GM18870 (cell line): ENCODE data around the gene TECTA.

Experiments used
- ATAC-seq: cut with Tn5 transposase; IDR thresholded peaks from one replicate; pipeline ENCODE4 v1.9.1; 2021; ENCODE audit warnings: moderate library complexity; ENCODE audit not compliant: unreplicated experiment

TECTA gene

DNA sequence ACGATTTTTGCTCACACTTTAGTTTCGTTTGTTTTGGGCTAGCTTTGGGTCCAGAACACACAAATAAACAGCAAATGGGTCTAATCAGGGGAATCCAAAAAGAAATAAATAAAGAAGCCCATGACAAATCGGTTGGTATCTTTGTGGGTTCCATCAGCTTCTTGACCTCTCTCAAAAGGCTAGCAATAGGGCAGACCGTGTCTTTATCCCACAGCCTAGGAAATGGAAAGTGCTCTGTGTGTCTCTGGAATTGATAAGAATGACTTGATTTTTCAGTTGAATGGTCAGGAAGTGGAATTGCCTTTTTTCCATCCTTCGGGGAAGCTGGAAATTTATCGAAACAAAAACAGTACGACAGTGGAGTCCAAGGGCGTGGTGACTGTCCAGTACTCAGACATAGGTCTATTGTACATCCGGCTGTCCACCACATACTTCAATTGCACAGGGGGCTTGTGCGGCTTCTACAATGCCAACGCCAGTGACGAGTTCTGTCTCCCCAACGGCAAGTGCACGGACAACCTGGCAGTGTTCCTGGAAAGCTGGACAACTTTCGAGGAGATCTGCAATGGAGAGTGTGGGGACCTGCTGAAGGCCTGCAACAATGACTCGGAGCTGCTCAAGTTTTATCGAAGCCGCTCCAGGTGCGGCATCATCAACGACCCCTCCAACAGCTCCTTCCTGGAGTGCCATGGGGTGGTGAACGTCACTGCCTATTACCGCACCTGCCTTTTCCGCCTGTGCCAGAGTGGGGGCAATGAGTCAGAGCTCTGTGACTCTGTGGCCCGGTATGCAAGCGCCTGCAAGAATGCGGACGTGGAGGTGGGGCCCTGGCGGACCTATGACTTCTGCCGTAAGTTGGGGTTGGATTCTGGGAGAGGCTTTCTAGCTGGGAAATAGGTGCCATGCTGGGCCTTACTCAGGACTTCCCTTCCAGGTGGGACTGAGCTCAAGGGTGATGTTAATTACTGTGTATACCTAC is 28.6 kb downstream of the TECTA start:
- ATAC-seq, result no peak

- no peak for ATAC-seq
Observed at GRCh38 chr11:121131656-121132055, 30.6 kb downstream of the TECTA start.

DNA sequence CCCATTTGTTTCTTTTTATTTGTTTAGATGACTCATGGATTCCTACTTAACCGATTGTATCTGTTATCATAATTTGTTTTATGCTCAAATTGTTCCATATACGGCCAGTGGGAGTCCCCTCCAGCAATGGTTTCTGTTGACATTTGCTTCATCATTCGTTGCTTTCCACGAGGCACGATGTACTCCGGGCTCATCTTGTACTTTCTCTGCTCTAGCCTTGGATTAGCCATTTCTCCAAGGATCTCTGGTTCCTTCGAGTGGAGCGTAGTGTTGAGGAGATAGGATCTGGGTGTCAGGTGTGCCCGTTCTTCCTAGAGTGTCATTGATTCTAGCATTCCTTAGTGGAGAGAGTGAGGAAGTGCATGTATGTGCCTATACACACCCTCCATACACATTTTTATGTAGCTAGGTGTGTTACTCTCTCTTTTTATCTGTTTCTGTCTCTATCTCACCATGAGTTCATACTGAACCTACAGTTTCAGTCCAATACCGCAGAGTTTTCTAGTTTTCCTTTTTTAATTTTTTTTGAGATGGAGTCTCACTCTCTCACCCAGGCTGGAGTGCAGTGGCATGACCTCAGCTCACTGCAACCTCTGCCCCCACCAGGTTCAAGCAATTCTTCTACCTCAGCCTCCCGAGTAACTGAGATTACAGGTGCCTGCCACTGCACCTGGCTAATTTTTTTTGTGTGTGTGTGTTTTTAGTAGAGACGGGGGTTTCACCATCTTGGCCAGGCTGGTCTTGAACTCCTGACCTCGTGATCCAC is 31.4 kb downstream of the TECTA start:
- ATAC-seq, result no peak

DNA sequence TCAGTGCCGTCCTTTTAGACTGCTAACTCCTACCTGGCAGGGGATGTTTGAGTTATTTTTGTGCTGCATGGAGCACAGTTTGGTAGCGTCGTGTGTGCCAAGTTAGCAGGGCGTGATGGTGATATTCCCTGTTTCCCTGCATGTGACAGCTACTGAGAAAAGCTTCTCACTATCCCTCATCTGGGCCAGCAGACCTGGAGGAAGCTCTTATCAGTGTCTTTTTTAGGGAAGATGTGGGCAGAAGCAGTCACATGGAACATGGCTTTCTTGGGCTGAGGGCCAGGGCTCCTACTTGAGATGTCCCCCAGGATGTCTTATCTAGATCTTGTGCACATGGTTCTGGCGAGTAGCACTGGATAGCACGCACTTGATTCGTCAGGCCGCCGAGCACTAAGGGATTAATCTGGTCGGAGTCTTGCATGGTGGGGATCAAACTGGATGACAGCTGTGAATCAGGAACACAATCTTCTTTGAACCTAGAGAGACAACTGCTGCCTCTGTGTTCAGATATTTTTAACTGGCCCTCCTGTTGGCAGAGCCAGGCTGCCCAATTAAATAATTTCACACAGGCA is 33.8 kb downstream of the TECTA start:
- ATAC-seq, result no peak

- no peak for ATAC-seq
Observed at GRCh38 chr11:121137005-121137404, 36.0 kb downstream of the TECTA start.

DNA sequence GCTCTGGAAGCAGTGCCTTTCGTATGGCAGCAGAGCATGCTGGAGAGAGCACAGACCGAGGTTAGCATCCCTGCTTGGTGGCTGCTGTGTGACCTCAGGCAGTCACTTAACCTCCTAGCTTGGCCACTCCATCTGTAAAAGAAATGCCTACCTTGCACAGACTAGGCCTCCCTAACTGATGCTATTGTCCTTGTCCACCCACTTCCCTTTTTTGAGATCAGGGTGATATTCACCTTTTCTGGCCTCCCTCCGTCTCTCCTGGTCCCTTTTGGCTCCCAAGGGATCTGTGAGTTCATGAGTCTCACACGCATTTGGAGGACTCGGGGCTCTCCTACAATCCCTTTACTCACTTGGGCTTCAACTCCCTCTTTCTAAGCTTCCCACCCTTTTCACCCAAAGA is 37.2 kb downstream of the TECTA start:
- ATAC-seq, result no peak

GRCh38 chr11:121140369-121140768 is 39.3 kb downstream of the TECTA start:
- ATAC-seq, result no peak

DNA sequence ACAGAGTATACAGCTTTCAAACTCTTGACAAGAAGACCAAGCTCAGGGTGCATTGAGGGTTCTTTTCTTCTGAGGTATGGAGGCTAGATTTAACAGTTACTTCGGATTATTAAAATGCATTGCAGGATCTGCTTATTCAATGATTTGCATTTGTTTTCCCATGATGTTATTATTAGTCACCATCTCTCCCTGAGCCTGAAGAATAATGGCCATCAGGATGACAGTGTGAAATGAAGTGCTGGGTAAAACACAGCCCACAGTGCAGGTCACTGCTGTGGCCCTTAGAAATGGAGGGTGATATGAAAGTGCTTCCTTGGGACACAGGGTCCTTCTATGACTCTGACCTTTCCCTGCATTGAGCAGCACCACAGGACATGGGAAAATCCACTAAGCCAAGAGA is 40.0 kb downstream of the TECTA start:
- no peak for ATAC-seq

- no peak for ATAC-seq
Observed at GRCh38 chr11:121143921-121144320, 42.9 kb downstream of the TECTA start.

DNA sequence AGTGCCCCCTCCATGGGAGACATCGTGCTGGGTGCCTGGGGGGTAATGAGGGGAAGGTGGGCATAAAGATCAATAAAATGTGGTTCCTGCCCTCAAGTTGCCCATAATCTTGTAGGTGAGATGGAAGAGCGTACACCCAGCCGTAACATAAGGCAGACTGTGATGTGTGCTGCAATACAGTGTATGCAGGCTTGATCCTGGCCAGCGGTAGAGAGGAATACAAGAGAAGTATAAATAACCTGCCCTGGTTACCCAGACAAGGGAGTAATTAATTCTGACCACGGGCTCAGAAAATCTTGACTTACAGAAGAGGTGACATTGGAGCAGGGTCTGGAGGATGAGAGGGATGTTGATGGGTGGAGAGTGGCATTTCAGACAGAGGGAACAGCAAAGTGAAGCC is 43.7 kb downstream of the TECTA start:
- no peak for ATAC-seq

- no peak for ATAC-seq
Observed at GRCh38 chr11:121145826-121146225, 44.8 kb downstream of the TECTA start.

GRCh38 chr11:121149116-121149515 is 48.1 kb downstream of the TECTA start:
- no peak for ATAC-seq

DNA sequence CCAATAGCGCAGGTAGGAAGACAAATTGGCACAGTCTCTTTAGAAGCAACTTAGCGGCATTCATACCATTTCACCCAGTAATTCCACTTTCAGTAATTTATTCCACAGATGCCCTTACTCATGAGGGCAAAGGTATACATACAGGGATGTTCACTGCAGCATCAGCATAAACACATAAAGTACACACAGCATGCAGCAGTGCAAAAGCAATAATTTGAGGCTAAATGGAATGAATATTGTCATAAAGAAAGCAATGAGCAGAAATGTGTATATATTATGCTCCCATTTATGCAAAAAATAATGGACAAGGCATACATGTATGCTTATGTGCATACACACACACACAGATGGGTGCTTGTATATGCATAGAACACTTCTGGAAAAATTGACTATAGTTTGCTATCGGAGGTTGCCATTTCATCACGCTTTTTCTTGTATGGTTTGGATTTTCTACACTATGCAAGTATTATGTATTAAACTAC is 50.2 kb downstream of the TECTA start:
- no peak for ATAC-seq

GRCh38 chr11:121152764-121153163 is 51.7 kb downstream of the TECTA start:
- ATAC-seq, result no peak

GRCh38 chr11:121153472-121153871 is 52.4 kb downstream of the TECTA start:
- no peak for ATAC-seq

DNA sequence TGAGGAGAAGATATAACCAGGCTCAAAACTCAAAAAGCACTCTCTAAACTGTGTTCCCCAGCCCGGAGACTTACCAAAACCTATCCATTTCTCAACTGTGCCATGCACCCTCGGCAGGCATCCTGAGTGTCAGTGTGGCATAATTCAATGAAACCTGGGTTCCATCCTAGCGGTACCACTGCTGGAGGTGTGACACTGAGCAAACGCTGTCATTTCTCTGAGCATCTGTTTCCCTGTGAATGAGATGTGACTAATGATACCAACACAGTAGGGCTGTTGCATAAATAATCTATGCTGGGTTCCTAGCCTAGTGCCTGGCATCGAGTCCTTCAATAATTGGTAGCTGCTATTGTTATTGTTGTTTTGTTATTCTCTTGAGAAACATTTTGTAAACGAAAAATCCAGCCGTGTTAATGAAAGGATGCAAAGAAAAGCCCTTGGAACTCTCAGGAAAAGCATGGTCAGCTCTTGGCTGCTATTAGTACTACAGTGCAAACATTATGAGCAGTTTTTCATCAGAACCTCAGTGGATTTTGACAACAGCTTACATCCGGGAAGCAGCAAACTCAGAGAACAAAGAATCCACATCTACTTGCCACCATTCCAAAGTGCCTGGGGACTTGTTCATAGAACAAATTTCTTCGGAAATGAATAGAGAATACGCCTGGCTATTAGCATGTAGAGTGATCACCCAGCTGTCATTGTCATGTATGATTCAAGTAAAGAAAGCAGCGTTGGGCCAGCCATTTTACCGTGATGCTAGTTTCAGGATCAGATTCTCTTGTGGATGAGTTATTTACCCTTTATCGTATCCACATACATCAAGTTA is 53.7 kb downstream of the TECTA start:
- no peak for ATAC-seq

DNA sequence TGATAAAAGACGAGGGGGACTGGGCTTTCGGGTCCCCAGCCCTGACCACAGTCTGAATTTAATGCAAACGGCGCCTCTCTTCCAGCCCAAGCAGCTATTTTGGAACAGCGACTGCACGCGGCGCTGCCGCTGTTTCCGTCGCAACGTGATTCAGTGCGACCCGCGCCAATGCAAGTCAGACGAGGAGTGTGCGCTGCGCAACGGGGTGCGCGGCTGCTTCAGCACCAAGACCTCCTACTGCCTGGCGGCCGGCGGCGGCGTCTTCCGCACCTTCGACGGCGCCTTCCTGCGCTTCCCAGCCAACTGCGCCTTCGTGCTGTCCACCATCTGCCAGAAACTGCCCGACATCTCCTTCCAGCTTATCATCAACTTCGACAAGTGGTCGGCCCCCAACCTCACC is 56.7 kb downstream of the TECTA start:
- ATAC-seq, result no peak

- ATAC-seq, result no peak
Observed at GRCh38 chr11:121159741-121160140, 58.7 kb downstream of the TECTA start.

- ATAC-seq, result no peak
Observed at GRCh38 chr11:121161349-121161917, 60.4 kb downstream of the TECTA start.

GRCh38 chr11:121163658-121164308 is 62.7 kb downstream of the TECTA start:
- ATAC-seq, result no peak
